ENCODE measurements around the gene COPS6.

- TF ChIP-seq POLR2A (IDR thresholded peaks at IDR 0.05; ENCODE audit: low read depth, low read length) (no peak), POLR2AphosphoS5 (IDR thresholded peaks at IDR 0.05; ENCODE audit: low read depth, low read length) (no peak), TAF1 (IDR thresholded peaks at IDR 0.05; ENCODE audit: low read depth, low read length) (no peak)
These were observed 26.3 kb downstream of the COPS6 start for GRCh38 chr7:100115026-100115425.
